Activated naive CD8-positive, alpha-beta T cell treated with anti-CD3 and anti-CD28 coated beads for 36 hours (primary cell): ENCODE data around the gene LETM1. TPM values are rescaled to one million over a fixed set of nuclear protein-coding genes. Genes with fewer than 3 reads are reported as not detected.

Source experiments
- DNase-seq: peaks from one replicate; pipeline ENCODE4 v3.0.0; 2021
- H3K27ac Mint-ChIP-seq: one replicate; pipeline ENCODE4 v1.8.0; 2022; ENCODE audit warnings: mild to moderate bottlenecking, moderate library complexity, mixed read lengths
- H3K27me3 Mint-ChIP-seq: one replicate; pipeline ENCODE4 v1.8.0; 2022; ENCODE audit warnings: mild to moderate bottlenecking, mixed read lengths
- H3K36me3 Mint-ChIP-seq: one replicate; pipeline ENCODE4 v1.8.0; 2021; ENCODE audit warnings: mild to moderate bottlenecking, mixed read lengths
- H3K4me1 Mint-ChIP-seq: one replicate; pipeline ENCODE4 v1.8.0; 2021; ENCODE audit warnings: mixed read lengths
- H3K4me3 Mint-ChIP-seq: one replicate; pipeline ENCODE4 v1.8.0; 2022; ENCODE audit warnings: mild to moderate bottlenecking, moderate library complexity, mixed read lengths
- H3K9me3 Mint-ChIP-seq: one replicate; pipeline ENCODE4 v1.8.0; 2022; ENCODE audit warnings: mixed read lengths
- total RNA-seq, 2 experiments: library from RNA; stranded (reverse); gene quantifications; one replicate each; pipeline ENCODE4 v1.2.3, GENCODE V29; 2021

The LETM1 gene
- total RNA-seq, 2 experiments from 2014 or later, result 76.6 to 77.3 TPM

- Mint-ChIP-seq H3K27me3 (no peaks in the 10 kb centered on the region), H3K4me3 (no peak overlapping the region), H3K4me1 (peaks cover 17% of the 10 kb centered on the region), H3K36me3 (peaks cover 40% of the 10 kb centered on the region), H3K27ac (no peak overlapping the region), H3K9me3 (no peaks in the 10 kb centered on the region)
- no peak for DNase-seq
Observed at GRCh38 chr4:1883583-1883982, 27.6 kb upstream of the LETM1 start.

- Mint-ChIP-seq H3K27me3 (no peaks in the 10 kb centered on the region), H3K36me3 (peaks cover 43% of the 10 kb centered on the region), H3K9me3 (no peaks in the 10 kb centered on the region), H3K4me3 (no peak overlapping the region), H3K4me1 (peaks cover 21% of the 10 kb centered on the region), H3K27ac (no peak overlapping the region)
- DNase-seq, result no peak
Observed at GRCh38 chr4:1882850-1883271, 26.9 kb upstream of the LETM1 start.

DNA sequence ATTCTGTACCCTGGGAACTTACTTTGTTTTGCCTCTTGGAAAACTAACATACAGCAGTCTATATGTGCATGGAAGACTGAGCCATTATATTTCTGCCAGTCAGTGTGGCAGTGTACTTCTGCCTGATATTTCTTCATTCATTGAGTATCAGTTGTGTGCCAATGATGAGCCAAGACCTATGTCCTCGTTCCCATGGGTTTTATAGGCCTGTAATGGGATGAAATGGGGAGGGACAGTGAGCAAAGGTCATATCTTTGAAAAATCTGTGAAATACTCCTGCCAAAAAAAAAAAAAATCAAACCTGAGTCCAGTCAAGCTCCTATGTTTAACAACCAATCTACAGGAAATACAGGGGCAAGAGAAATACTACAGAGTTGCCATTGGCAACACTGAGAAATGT lies 24.4 kb upstream of the LETM1 start:
- Mint-ChIP-seq H3K4me3 (no peak overlapping the region), H3K27ac (no peak overlapping the region), H3K27me3 (no peaks in the 10 kb centered on the region), H3K4me1 (peaks cover 23% of the 10 kb centered on the region), H3K36me3 (peaks cover 41% of the 10 kb centered on the region), H3K9me3 (no peaks in the 10 kb centered on the region)
- no peak for DNase-seq

DNA sequence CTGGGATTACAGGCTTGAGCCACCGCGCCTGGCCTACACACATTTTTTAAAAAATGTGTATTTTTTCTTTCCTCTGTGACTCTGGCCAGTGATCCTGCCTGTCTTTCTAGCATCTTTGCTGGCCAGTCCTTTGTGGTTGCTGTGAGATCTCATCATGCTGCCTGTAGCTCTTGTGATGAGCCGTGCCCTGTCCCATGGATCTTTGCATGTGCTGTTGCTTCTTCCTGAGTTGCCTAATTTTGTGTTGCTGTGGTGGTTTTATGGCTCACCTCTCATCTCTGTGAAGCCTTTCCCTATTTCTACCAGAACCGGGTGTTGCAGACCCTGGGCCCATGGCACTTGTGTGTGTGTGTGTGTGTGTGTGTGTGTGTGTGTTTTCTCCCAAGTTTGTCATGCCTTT lies 23.5 kb upstream of the LETM1 start:
- H3K9me3 Mint-ChIP-seq, result no peaks in the 10 kb centered on the region
- H3K27me3 Mint-ChIP-seq, result no peaks in the 10 kb centered on the region
- no peak overlapping the region for H3K4me3 Mint-ChIP-seq
- no peak for DNase-seq
- peaks cover 41% of the 10 kb centered on the region for H3K36me3 Mint-ChIP-seq
- H3K27ac Mint-ChIP-seq, result no peak overlapping the region
- H3K4me1 Mint-ChIP-seq, result peaks cover 27% of the 10 kb centered on the region

DNA sequence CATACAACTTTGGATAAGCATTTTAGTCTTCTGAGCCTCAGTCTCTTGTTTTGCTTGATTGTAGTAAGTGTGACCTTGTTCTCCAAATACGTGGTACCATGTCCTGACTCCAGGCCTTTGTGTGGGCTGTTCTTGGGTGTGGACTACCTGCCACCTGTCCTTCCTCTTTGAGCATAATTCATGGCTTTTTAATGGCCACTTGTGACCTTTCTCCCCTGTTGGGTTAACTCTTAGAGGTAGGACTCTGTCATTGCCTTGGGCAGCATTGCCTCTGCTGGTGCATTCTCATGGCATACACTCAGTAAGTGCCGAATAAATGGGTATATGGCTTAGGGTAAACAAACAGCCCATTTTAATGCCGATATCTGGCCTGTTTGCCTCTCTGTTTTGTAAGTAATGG lies 18.2 kb upstream of the LETM1 start:
- Mint-ChIP-seq H3K9me3 (no peaks in the 10 kb centered on the region), H3K27me3 (peaks cover 3% of the 10 kb centered on the region), H3K4me3 (peak overlapping the region; percentile 93), H3K4me1 (peaks cover 48% of the 10 kb centered on the region), H3K36me3 (peaks cover 33% of the 10 kb centered on the region), H3K27ac (no peak overlapping the region)
- DNase-seq, result no peak

DNA sequence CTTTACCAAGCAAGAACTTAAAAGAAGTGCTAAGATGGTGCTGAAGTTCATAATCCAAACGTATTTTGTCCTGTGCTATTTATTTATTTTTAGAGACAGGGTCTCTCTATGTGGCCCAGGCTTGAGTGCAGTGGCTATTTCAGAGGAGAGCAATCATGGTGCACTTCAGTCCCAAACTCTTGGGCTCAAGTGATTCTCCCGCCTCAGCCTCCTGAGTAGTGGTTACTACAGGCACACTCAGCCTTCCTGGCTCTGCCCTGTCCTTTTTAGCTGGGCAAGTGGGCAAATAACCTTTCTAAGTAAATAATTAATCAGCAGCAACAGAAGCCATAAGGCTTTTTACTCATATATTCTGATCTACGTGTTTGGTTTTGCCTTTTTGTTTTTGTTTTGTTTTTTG lies 17.8 kb upstream of the LETM1 start:
- peaks cover 46% of the 10 kb centered on the region for H3K4me1 Mint-ChIP-seq
- peaks cover 33% of the 10 kb centered on the region for H3K36me3 Mint-ChIP-seq
- no peak for DNase-seq
- peak overlapping the region; percentile 93 for H3K4me3 Mint-ChIP-seq
- H3K27me3 Mint-ChIP-seq, result peaks cover 3% of the 10 kb centered on the region
- no peaks in the 10 kb centered on the region for H3K9me3 Mint-ChIP-seq
- no peak overlapping the region for H3K27ac Mint-ChIP-seq

- H3K36me3 Mint-ChIP-seq, result peaks cover 29% of the 10 kb centered on the region
- peaks cover 3% of the 10 kb centered on the region for H3K27me3 Mint-ChIP-seq
- peaks cover 41% of the 10 kb centered on the region for H3K4me1 Mint-ChIP-seq
- H3K9me3 Mint-ChIP-seq, result no peaks in the 10 kb centered on the region
- no peak for DNase-seq
- H3K27ac Mint-ChIP-seq, result peak overlapping the region; percentile 94
- peak overlapping the region; percentile 93 for H3K4me3 Mint-ChIP-seq
Observed at GRCh38 chr4:1873291-1873690, 17.3 kb upstream of the LETM1 start.

DNA sequence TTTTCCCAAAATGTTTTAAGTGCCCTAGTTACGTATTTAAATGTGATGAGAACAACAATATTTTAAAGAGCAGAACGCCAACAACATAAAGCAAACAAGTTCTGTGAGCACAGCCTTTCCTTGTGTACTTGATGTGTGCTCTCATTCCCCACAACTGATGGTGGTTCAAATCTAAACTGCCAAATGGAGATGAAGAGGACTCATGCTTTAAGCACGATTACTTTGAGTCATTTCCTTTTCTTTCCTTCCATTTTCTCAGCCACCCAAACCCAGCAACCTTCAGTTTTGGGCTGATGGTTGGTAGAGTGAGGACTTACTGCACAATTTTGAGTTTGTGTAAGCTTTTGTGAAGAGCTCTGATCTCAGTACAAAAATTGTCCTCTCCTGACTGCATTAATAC lies 16.9 kb upstream of the LETM1 start:
- Mint-ChIP-seq H3K4me1 (peaks cover 41% of the 10 kb centered on the region), H3K4me3 (peak overlapping the region; percentile 93), H3K36me3 (peaks cover 28% of the 10 kb centered on the region), H3K27ac (peak overlapping the region; percentile 94), H3K27me3 (peaks cover 3% of the 10 kb centered on the region), H3K9me3 (no peaks in the 10 kb centered on the region)
- DNase-seq, result peak; percentile 34

- H3K9me3 Mint-ChIP-seq, result no peaks in the 10 kb centered on the region
- peak overlapping the region; percentile 25 for H3K4me3 Mint-ChIP-seq
- no peak overlapping the region for H3K27ac Mint-ChIP-seq
- no peak for DNase-seq
- peaks cover 37% of the 10 kb centered on the region for H3K4me1 Mint-ChIP-seq
- peaks cover 3% of the 10 kb centered on the region for H3K27me3 Mint-ChIP-seq
- peaks cover 20% of the 10 kb centered on the region for H3K36me3 Mint-ChIP-seq
Observed at GRCh38 chr4:1871471-1872021, 15.6 kb upstream of the LETM1 start.

DNA sequence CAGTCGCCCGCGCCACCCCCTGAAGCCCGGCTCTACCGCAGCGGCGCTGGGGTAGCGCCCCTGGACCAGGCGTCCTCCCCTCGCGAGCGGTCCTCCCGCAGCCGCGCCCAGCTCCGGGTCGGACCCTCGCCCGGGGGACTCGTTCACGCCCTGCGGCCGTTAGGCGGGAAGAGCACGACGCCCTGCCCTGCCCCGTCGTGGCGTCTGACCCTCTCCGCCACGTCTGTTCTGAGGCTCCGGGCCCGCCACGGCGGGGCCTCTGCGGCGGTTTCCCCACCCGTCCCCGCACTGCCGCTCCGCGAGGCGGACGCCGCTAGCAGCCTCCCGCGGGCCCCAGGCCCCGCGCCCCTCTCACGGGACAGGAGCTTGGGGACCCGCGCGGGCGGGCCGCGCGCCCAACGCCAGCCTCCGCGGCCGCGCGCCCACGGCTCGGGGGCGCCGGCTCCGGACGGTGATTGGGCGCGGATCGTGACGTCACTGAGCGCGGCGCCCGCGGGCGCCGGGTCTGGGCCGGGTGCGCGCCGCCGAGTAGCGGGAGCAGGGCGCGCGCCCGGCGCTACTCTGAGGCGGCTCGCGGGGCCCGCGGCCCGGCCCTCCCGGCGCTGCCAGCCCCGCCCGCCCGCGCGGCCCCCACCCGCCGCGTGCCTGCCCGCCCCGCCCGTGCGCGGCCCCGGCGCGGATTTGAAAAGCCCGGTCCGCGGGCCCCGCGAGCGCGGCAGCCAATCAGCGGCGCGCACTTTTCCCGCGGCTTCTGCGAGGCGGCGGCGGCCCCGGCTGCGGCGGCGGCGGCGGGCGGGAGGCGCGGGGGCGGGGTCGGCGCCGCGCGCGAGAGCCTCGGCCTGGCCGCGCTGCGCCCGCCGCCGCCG lies 14.9 kb upstream of the LETM1 start, which contains the start of gene NSD2:
Gene NSD2 (plus strand): TSS at position 816 of the 866 bp plus-strand sequence. CDS start 29,262 bp downstream, outside the sequence.
- H3K9me3 Mint-ChIP-seq, result no peaks in the 10 kb centered on the region
- peak; percentile 95 for DNase-seq

DNA sequence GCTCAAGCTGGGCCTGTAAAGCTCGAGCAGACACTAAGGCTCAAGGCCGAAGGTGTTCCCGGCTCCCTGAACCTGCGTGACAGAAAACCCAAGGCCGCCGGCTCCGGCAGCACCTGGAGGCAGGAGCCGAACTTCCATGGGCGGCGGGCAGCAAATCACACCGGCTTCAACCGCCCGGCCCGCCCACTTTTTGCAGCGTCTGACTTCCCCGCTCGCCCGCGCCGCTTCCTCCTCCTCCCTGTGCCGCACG lies 14.3 kb upstream of the LETM1 start:
- peak overlapping the region; percentile 93 for H3K27ac Mint-ChIP-seq
- DNase-seq, result peak; percentile 89
- peaks cover 20% of the 10 kb centered on the region for H3K36me3 Mint-ChIP-seq
- peak overlapping the region; percentile 89 for H3K4me3 Mint-ChIP-seq
- peaks cover 37% of the 10 kb centered on the region for H3K4me1 Mint-ChIP-seq
- peaks cover 3% of the 10 kb centered on the region for H3K27me3 Mint-ChIP-seq
- H3K9me3 Mint-ChIP-seq, result no peaks in the 10 kb centered on the region

More for the DNA sequence above, 14.9 kb upstream of the LETM1 start, which contains the start of gene NSD2:
- Mint-ChIP-seq H3K4me3 (peak within 1 kb of the TSS; percentile 93), H3K27me3 (peaks cover 3% of the 10 kb centered on the region), H3K36me3 (peaks cover 20% of the 10 kb centered on the region), H3K4me1 (peaks cover 37% of the 10 kb centered on the region), H3K27ac (peak within 1 kb of the TSS; percentile 94)

DNA sequence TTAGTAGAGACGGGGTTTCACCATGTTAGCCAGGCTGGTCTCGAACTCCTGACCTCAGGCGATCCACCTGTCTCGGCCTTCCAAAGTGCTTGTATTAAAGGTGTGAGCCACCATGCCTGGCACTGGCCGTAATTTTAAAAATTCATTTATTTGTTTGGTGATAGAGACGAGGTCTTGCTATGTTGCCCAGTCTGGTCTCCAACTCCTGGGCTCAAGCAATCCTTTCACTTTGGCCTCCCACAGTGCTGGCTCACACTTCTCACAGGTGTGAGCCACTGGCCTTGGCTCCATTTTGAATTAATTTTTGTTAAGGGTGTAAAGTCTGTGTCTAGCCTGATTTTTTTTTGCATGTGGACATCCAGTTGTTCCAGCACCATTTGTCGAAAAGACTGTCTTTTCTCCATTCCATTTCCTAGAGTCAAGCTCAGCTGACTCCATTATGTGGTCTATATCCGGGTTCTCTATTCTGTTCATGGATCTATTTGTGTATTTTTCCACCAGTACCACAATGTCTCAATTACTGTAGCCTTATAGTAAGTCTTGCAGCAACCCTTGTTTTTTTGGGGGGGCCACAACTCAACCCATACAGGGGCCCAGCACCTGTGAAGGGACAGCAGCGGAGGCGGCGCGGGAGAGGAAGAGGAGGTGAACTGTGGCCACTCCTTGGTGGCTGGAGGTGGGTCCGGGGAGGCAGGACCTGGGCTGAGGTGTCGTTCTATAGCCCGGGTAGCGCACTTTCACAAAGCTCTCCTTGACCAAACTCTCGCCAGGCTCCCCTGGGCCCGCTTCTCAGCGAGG lies 13.8 kb upstream of the LETM1 start:
- Mint-ChIP-seq H3K9me3 (no peaks in the 10 kb centered on the region), H3K27ac (peak overlapping the region; percentile 93), H3K4me1 (peaks cover 34% of the 10 kb centered on the region), H3K27me3 (peaks cover 3% of the 10 kb centered on the region), H3K36me3 (peaks cover 20% of the 10 kb centered on the region), H3K4me3 (peak overlapping the region; percentile 89)
- no peak for DNase-seq

DNA sequence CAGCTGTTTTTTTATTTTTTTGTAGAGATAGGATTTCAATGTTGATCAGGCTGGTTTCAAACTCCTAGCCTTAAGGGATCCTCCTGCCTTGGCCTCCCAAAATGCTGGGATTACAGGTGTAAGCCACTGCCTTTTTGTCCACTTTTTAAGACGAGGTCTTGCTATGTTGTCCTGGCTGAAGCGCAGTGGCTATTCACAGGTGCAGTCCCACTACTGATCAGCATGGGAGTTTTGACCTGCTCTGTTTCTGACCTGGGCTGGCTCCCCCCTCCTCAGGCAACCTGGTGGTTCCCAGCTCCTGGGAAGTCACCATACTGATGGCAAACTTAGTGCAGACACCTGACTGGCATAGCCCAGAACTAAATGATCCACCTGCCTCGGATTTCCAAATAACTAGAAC lies 13.0 kb upstream of the LETM1 start:
- H3K4me3 Mint-ChIP-seq, result no peak overlapping the region
- peaks cover 12% of the 10 kb centered on the region for H3K36me3 Mint-ChIP-seq
- H3K9me3 Mint-ChIP-seq, result no peaks in the 10 kb centered on the region
- H3K27me3 Mint-ChIP-seq, result peaks cover 3% of the 10 kb centered on the region
- H3K4me1 Mint-ChIP-seq, result peaks cover 26% of the 10 kb centered on the region
- DNase-seq, result no peak
- no peak overlapping the region for H3K27ac Mint-ChIP-seq

DNA sequence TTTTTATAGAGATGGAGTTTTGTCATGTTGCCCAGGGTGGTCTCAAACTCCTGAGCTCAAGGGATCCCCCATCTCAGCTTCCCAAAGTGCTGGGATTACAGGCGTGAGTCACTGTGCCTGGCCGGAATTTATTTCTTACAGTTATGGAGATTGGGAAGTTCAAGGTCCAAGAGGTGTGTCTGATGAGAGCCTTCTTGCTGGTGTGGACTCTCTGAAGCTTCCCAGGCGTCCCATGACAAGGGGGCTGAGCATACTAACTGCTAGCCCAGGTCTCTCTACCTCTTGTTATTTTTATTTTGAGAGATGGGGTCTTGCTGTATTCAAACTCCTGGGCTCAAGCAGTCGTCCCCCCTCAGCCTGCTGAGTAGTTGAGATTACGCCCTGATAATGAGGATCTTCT lies 12.3 kb upstream of the LETM1 start:
- Mint-ChIP-seq H3K9me3 (no peaks in the 10 kb centered on the region), H3K4me1 (peaks cover 26% of the 10 kb centered on the region), H3K4me3 (no peak overlapping the region), H3K27me3 (peaks cover 3% of the 10 kb centered on the region), H3K27ac (no peak overlapping the region), H3K36me3 (peaks cover 11% of the 10 kb centered on the region)
- DNase-seq, result no peak

DNA sequence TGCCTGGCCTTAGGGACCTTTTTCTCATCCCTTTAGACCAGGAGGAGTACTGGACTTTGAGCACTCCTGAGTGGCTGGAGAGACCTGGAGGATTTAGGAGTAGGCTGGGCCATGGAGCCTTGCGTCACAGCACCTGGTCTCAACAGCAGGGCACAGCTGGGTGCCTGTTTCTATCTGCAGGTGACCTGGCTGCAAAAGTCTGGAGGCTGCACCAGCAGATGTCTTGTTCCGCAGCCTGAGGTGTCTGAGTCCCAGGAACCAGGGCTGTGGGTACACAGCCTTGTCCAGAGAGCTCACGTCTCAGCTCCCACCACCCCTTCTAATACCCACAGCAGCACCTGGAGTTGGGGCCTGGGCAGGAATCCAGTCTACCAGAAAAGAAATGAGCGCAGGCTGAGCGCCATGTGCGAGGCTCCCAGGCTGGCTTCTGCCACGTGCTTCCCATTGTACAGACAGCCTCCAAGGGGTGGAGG lies 10.3 kb upstream of the LETM1 start:
- no peaks in the 10 kb centered on the region for H3K36me3 Mint-ChIP-seq
- H3K27ac Mint-ChIP-seq, result no peak overlapping the region
- no peaks in the 10 kb centered on the region for H3K9me3 Mint-ChIP-seq
- H3K4me3 Mint-ChIP-seq, result no peak overlapping the region
- no peaks in the 10 kb centered on the region for H3K27me3 Mint-ChIP-seq
- no peak for DNase-seq
- peaks cover 30% of the 10 kb centered on the region for H3K4me1 Mint-ChIP-seq
